HepG2 (cell line): ENCODE data around the gene LRP10. TPM values are rescaled to one million over a fixed set of nuclear protein-coding genes. Genes with fewer than 3 reads are reported as not detected.

Source experiments
- AHDC1 ChIP-seq: sonication (generic); formaldehyde crosslinking; IDR thresholded peaks from 2 replicates; pipeline ENCODE4 v1.5.1; 2020; ENCODE audit warnings: mild to moderate bottlenecking, missing genetic modification reagents, borderline replicate concordance
- ARNT ChIP-seq: fragments of 450-650 bp; IDR thresholded peaks from 2 replicates; pipeline ENCODE4 v1.6.1; 2017
- DR1 ChIP-seq: sonication (generic); formaldehyde crosslinking; IDR thresholded peaks from 2 replicates; pipeline ENCODE4 v1.8.0; 2021; ENCODE audit warnings: mild to moderate bottlenecking, missing genetic modification reagents, inconsistent platforms
- FOXO1 ChIP-seq: sonication (generic); formaldehyde crosslinking; IDR thresholded peaks from 2 replicates; pipeline ENCODE4 v1.4.0; 2020; ENCODE audit warnings: missing genetic modification reagents
- MAFG ChIP-seq: sonication (generic); formaldehyde crosslinking; IDR thresholded peaks from 2 replicates; pipeline ENCODE4 v1.5.1; 2020; ENCODE audit warnings: mild to moderate bottlenecking, missing genetic modification reagents
- MAX ChIP-seq: IDR thresholded peaks from 2 replicates; pipeline ENCODE4 v1.6.1; 2012; ENCODE audit warnings: inconsistent platforms
- NFYC ChIP-seq: IDR thresholded peaks from 2 replicates; pipeline ENCODE4 v1.6.1; 2016; ENCODE audit warnings: missing genetic modification reagents, missing compliant biosample characterization
- SIN3B ChIP-seq: fragments of 150-350 bp; IDR thresholded peaks from 2 replicates; pipeline ENCODE4 v1.6.1; 2014; ENCODE audit warnings: low read length
- SMAD3 ChIP-seq: sonication (generic); formaldehyde crosslinking; IDR thresholded peaks from 2 replicates; pipeline ENCODE4 v1.4.0; 2020; ENCODE audit warnings: missing genetic modification reagents
- SMAD9 ChIP-seq: sonication (generic); formaldehyde crosslinking; IDR thresholded peaks from 2 replicates; pipeline ENCODE4 v1.5.1; 2020; ENCODE audit warnings: mild to moderate bottlenecking, missing genetic modification reagents
- STAT5B ChIP-seq: sonication (generic); formaldehyde crosslinking; IDR thresholded peaks from 2 replicates; pipeline ENCODE4 v1.4.0; 2020; ENCODE audit warnings: missing genetic modification reagents
- THAP11 ChIP-seq: IDR thresholded peaks from 2 replicates; pipeline ENCODE4 v1.6.1; 2016; ENCODE audit warnings: missing biosample characterization, missing genetic modification reagents
- ZBTB26 ChIP-seq: IDR thresholded peaks from 2 replicates; pipeline ENCODE4 v1.6.1; 2016; ENCODE audit warnings: missing compliant biosample characterization, missing genetic modification reagents, borderline replicate concordance
- ZNF143 ChIP-seq: sonication (generic); formaldehyde crosslinking; IDR thresholded peaks from 2 replicates; pipeline ENCODE4 v1.4.0; 2020; ENCODE audit warnings: missing genetic modification reagents
- ZNF337 ChIP-seq: sonication (generic); formaldehyde crosslinking; IDR thresholded peaks from 2 replicates; pipeline ENCODE4 v1.5.1; 2020; ENCODE audit warnings: missing genetic modification reagents, low read depth, mild to moderate bottlenecking, borderline replicate concordance
- ZNF550 ChIP-seq: sonication (generic); formaldehyde crosslinking; IDR thresholded peaks from 2 replicates; pipeline ENCODE4 v1.4.0; 2020; ENCODE audit warnings: mild to moderate bottlenecking, missing genetic modification reagents, borderline replicate concordance
- ZNF710 ChIP-seq: sonication (generic); formaldehyde crosslinking; IDR thresholded peaks from 2 replicates; pipeline ENCODE4 v1.5.0; 2020; ENCODE audit warnings: mild to moderate bottlenecking, missing genetic modification reagents, borderline replicate concordance
- ZSCAN31 ChIP-seq: sonication (generic); formaldehyde crosslinking; IDR thresholded peaks from 2 replicates; pipeline ENCODE4 v1.5.0; 2020; ENCODE audit warnings: low read depth, mild to moderate bottlenecking, missing genetic modification reagents
- ZSCAN9 ChIP-seq: IDR thresholded peaks from 2 replicates; pipeline ENCODE4 v1.6.1; 2016; ENCODE audit warnings: borderline replicate concordance
- polyA plus RNA-seq, 8 experiments: library from polyadenylated mRNA; depleted of rRNA in 3 of 8; stranded (reverse) in 7 of 8; unstranded in 1 of 8; fragments of >200 nt; fragmentation: Illumina TruSeq in 4 of 8; extraction: Trizol in 4 of 8; gene quantifications; 2 replicates each; pipeline versions ENCODE4 v1.2.1 to v1.2.3, GENCODE V29; 2011 to 2016; ENCODE audit warnings: low read depth in 4 of 8, missing spikeins in 1 of 8, mixed read lengths in 1 of 8; ENCODE audit not compliant: insufficient read depth in 1 of 8
- total RNA-seq, 5 experiments: library from RNA; depleted of rRNA; stranded (reverse); fragments of >200 nt; fragmentation: Illumina TruSeq; extraction: Trizol; gene quantifications; 2 replicates each; pipeline ENCODE4 v1.2.3, GENCODE V29; 2016; ENCODE audit warnings: low read depth in 1 of 5

Gene LRP10
- total and polyA plus RNA-seq, 2 of the 13 experiments (the other 11 are each of a cell fraction or from before 2014, with no cell fraction given): 16.9 to 45.2 TPM

GRCh38 chr14:22871224-22872032, at the start of gene LRP10 (continued):
- TF ChIP-seq FOXO1 (CRISPR knock-in tag) (peak; percentile 79), ARNT (no peak), ZSCAN31 (CRISPR knock-in tag) (no peak), SMAD9 (CRISPR knock-in tag) (peak; percentile 92; the same call in 1 of the 2 replicates), ZNF710 (peak; percentile 65; the same call in 1 of the 2 replicates), MAFG (CRISPR knock-in tag) (no peak; the same call in 1 of the 2 replicates), ZNF550 (CRISPR knock-in tag) (0 out of 2 replicates have a peak, but pooled peaks have one; percentile 17), SIN3B (no peak), AHDC1 (CRISPR knock-in tag) (peak; percentile 84), MAX (peak; percentile 32), ZNF337 (CRISPR knock-in tag) (peak; percentile 90; the same call in 1 of the 2 replicates), STAT5B (CRISPR knock-in tag) (no peak; the same call in 1 of the 2 replicates), THAP11 (peak; percentile 78; the same call in 1 of the 2 replicates), NFYC (CRISPR knock-in tag) (0 out of 2 replicates have a peak, but pooled peaks have one; percentile 38), ZSCAN9 (CRISPR knock-in tag) (peak; percentile 67), ZBTB26 (CRISPR knock-in tag) (peak; percentile 51; the same call in 1 of the 2 replicates), SMAD3 (CRISPR knock-in tag) (peak; percentile 59; the same call in 1 of the 2 replicates), DR1 (no peak), ZNF143 (CRISPR knock-in tag) (0 out of 2 replicates have a peak, but pooled peaks have one; percentile 28)
